GM10248 (cell line): ENCODE data around the gene CSNK1G1.
"Not testable (repeated sequence)": the region's sequence is repeated elsewhere in the genome, so short reads cannot be mapped to it uniquely, and the experiment has no call there.

Experiments used
- CTCF ChIA-PET: fragments of 300-600 bp; sonication (Branson Sonifier 250); formaldehyde crosslinking; extraction: SDS; loops from one replicate; lab custom pipeline; 2021; ENCODE audit warnings: antibody characterized with exemption; lab: Yijun Ruan, JAX
- POLR2A ChIA-PET: fragments of 350-650 bp; sonication (Branson Sonifier 250); formaldehyde crosslinking; extraction: SDS; loops from one replicate; lab custom pipeline; 2020; ENCODE audit warnings: antibody characterized with exemption; lab: Yijun Ruan, JAX
- DNase-seq: peaks from one replicate; pipeline ENCODE4 v3.0.0; 2012; ENCODE audit errors: extremely low spot score
- TF ChIP-seq, protein P1 (sequence below): IDR thresholded peaks from 2 replicates; pipeline ENCODE4 v1.5.1; 2012; ENCODE audit warnings: mild to moderate bottlenecking, low read depth; ENCODE audit errors: extremely low read depth, missing control alignments, control extremely low read depth

The CSNK1G1 gene

DNA sequence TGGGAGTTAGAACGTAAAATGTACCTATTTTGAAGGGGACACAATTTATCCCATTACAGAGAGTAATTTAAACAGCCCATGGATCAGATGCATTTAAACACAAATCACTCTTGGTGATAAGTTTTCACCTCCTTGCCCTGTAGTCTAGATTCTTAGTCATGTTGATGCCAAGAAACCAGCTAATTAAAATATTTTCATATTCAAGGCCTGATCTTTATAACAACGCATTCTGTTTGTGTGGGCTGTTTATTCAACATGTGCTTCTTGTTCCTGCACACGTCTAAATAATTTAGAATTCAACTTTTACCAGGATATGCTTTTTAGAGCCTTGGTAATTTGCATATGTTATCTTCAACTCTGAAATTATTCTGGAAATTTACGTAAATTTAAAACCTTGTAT is 234.4 kb downstream of the CSNK1G1 start:
- no peak for DNase-seq
- TF ChIP-seq, protein P1, sequence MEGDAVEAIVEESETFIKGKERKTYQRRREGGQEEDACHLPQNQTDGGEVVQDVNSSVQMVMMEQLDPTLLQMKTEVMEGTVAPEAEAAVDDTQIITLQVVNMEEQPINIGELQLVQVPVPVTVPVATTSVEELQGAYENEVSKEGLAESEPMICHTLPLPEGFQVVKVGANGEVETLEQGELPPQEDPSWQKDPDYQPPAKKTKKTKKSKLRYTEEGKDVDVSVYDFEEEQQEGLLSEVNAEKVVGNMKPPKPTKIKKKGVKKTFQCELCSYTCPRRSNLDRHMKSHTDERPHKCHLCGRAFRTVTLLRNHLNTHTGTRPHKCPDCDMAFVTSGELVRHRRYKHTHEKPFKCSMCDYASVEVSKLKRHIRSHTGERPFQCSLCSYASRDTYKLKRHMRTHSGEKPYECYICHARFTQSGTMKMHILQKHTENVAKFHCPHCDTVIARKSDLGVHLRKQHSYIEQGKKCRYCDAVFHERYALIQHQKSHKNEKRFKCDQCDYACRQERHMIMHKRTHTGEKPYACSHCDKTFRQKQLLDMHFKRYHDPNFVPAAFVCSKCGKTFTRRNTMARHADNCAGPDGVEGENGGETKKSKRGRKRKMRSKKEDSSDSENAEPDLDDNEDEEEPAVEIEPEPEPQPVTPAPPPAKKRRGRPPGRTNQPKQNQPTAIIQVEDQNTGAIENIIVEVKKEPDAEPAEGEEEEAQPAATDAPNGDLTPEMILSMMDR, result no peak
- POLR2A ChIA-PET, result no interaction called here
- CTCF ChIA-PET, result interaction anchor here (0.8 to 5.3 kb wide), 4 partner anchors 10 to 32 kb away, joined by 3 to 23 read pairs (median 6); no protein-coding TSS in a partner anchor

DNA sequence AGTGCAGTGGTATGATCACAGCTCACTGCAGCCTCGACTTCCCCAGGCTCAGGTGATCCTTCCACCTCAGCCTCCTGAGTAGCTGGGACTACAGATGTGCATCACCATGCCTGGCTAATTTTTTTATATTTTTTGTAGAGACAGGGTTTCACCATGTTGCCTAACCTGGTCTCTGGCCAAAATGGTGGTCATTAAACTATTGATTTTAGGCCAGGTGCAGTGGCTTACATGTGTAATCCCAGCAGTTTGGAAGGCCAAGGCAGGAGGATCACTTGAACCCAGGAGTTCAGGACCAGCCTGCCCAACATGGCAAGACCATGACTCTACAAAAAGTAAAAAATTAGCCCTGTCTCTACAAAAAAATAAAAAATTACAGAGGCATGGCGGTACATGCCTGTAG is 235.7 kb downstream of the CSNK1G1 start:
- POLR2A ChIA-PET, DNase-seq: not testable (repeated sequence)
- CTCF ChIA-PET, result interaction anchor here (5.3 kb wide), 1 partner anchor 9 kb away, joined by 23 read pairs; no protein-coding TSS in a partner anchor

DNA sequence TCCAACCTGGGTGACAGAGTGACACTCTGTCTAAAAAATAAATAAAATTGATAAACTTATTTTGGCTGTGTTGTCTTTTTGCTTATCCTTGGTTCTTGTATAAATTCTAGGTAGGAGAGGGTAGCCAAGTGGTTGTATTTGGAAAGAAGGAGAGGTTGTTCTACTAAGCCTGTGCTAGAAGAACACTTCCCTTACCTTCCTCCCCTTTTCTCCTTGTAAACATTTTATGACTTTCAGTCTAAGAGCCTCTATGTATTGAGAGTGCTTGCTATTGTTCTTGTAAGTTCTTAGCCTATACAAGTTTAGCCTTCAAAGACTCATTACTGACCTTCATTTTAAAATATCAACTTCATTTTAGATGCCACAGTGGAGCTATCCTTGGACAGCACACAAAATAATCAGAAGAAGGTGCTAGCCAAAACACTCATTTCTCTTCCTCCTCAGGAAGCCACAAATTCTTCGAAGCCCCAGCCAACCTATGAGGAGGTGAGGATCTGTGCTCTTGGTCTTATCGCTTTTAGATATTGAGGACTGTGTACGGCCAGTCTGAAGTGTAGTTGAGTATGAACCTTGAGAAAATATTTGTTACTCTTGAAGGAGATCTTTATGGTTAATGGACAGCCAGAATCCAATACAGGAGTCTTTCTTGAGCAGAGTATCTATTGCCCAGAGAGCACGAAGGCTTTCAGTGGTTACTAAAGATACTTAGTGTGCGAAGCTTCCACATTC is 238.1 kb downstream of the CSNK1G1 start:
- DNase-seq, result no peak
- ChIA-PET CTCF (interaction anchor here (1.2 to 1.6 kb wide), 2 partner anchors 13 to 35 kb away, joined by 4 to 5 read pairs; no protein-coding TSS in a partner anchor), POLR2A (no interaction called here)
- TF ChIP-seq, protein P1, result no peak
